Breast epithelium (tissue), 3 donors: ENCODE data around the gene DSCAML1.

Source experiments
- CTCF ChIP-seq, 3 donors: fragments of 450-650 bp; IDR thresholded peaks; one replicate each; pipeline ENCODE4 v1.5.1; 2016 to 2017; ENCODE audit warnings: antibody characterized with exemption in 3 of 3, mild to moderate bottlenecking in 3 of 3, moderate library complexity in 3 of 3
- POLR2A ChIP-seq: fragments of 450-650 bp; IDR thresholded peaks from one replicate; pipeline ENCODE4 v1.6.1; 2016; ENCODE audit warnings: antibody characterized with exemption, mild to moderate bottlenecking, moderate library complexity
- POLR2AphosphoS5 ChIP-seq, 3 donors: sonication (generic); formaldehyde crosslinking; IDR thresholded peaks; one replicate each; pipeline ENCODE4 v1.6.1; 2017; ENCODE audit warnings: antibody characterized with exemption in 3 of 3

- TF ChIP-seq POLR2A (no peak), CTCF (IDR thresholded peaks at IDR 0.05) (no peak), POLR2AphosphoS5 (IDR thresholded peaks at IDR 0.05) (no peak)
Observed at GRCh38 chr11:117816846-117817367, 19.9 kb upstream of the DSCAML1 start.
